K562 (cell line): ENCODE results near the gene BCL2L13. TPM values are rescaled to one million over a fixed set of nuclear protein-coding genes. Genes with fewer than 3 reads are reported as not detected.

ENCODE experiments used
- DPF2 ChIP-seq: fragments of 450-650 bp; IDR thresholded peaks from 2 replicates; pipeline ENCODE4 v1.6.1; 2016
- FIP1L1 ChIP-seq: fragments of 200-400 bp; formaldehyde crosslinking; IDR thresholded peaks from 2 replicates; pipeline ENCODE4 v1.6.1; 2018; ENCODE audit warnings: mild to moderate bottlenecking, low read depth, low read length; ENCODE audit not compliant: poor library complexity, severe bottlenecking
- FOXP1 ChIP-seq: sonication (generic); formaldehyde crosslinking; IDR thresholded peaks from 2 replicates; pipeline ENCODE4 v1.8.0; 2022; ENCODE audit warnings: mild to moderate bottlenecking, missing genetic modification reagents
- GABPA ChIP-seq: fragments of 200-800 bp; sonication (Bioruptor generic); conservative IDR thresholded peaks from 2 replicates; pipeline ENCODE4 v1.6.1; 2016; ENCODE audit warnings: low read depth, missing genetic modification characterization, missing compliant biosample characterization
- GTF2F1 ChIP-seq: IDR thresholded peaks from 2 replicates; pipeline ENCODE4 v1.6.1; 2011; ENCODE audit warnings: low read depth, low read length, improper control_type of control experiment
- KDM2B ChIP-seq: fragments of 250-450 bp; sonication (Bioruptor Pico); IDR thresholded peaks from 2 replicates; pipeline ENCODE4 v1.8.0; 2021; ENCODE audit warnings: mild to moderate bottlenecking, moderate library complexity
- NBN ChIP-seq: fragments of 450-650 bp; IDR thresholded peaks from 2 replicates; pipeline ENCODE4 v1.6.1; 2016; ENCODE audit warnings: low read depth, mild to moderate bottlenecking
- SP2 ChIP-seq: IDR thresholded peaks from 2 replicates; pipeline ENCODE4 v1.6.1; 2011; ENCODE audit warnings: mild to moderate bottlenecking, low read depth, low read length, moderate library complexity; ENCODE audit not compliant: poor library complexity, severe bottlenecking; ENCODE audit errors: extremely low read depth
- SRSF1 ChIP-seq: fragments of 200-400 bp; formaldehyde crosslinking; IDR thresholded peaks from 2 replicates; pipeline ENCODE4 v1.6.1; 2017; ENCODE audit warnings: mild to moderate bottlenecking, low read depth, low read length, moderate library complexity
- TARDBP ChIP-seq: fragments of 450-650 bp; IDR thresholded peaks from 2 replicates; pipeline ENCODE4 v1.6.1; 2016
- ZEB2 ChIP-seq: fragments of 450-650 bp; IDR thresholded peaks from 2 replicates; pipeline ENCODE4 v1.6.1; 2016
- ZNF282 ChIP-seq: sonication (generic); formaldehyde crosslinking; IDR thresholded peaks from 2 replicates; pipeline ENCODE4 v1.8.1; 2023; ENCODE audit warnings: missing genetic modification reagents
- ZNF347 ChIP-seq: fragments of 450-650 bp; formaldehyde crosslinking; IDR thresholded peaks from 2 replicates; pipeline ENCODE4 v1.4.0; 2020; ENCODE audit warnings: low read depth, mild to moderate bottlenecking, moderate library complexity
- ZNF696 ChIP-seq: fragments of 250-450 bp; sonication (Bioruptor Pico); conservative IDR thresholded peaks from 2 replicates; pipeline ENCODE4 v1.4.0; 2020; ENCODE audit warnings: mild to moderate bottlenecking, moderate library complexity
- ZNF764 ChIP-seq: fragments of 250-450 bp; sonication (Bioruptor Pico); IDR thresholded peaks from 2 replicates; pipeline ENCODE4 v1.4.0; 2020; ENCODE audit warnings: low read depth, mild to moderate bottlenecking, moderate library complexity
- ZNF830 ChIP-seq: fragments of 250-450 bp; sonication (Bioruptor Pico); IDR thresholded peaks from 2 replicates; pipeline ENCODE4 v1.5.0; 2021; ENCODE audit warnings: mild to moderate bottlenecking
- ZSCAN32 ChIP-seq: fragments of 450-650 bp; formaldehyde crosslinking; IDR thresholded peaks from 2 replicates; pipeline ENCODE4 v1.4.0; 2020; ENCODE audit warnings: mild to moderate bottlenecking, moderate library complexity
- polyA plus RNA-seq, 8 experiments: library from polyadenylated mRNA; depleted of rRNA in 4 of 8; stranded (reverse) in 5 of 8; unstranded in 3 of 8; fragments of >200 nt; fragmentation: Nextera tagmentation in 2 of 8; fragmentation: Illumina TruSeq in 1 of 8; extraction: Ambion mirVana in 2 of 8; extraction: Trizol in 1 of 8; gene quantifications; 2 replicates each; pipeline versions ENCODE4 v1.2.1 to v1.2.3, GENCODE V29; 2011 to 2014; ENCODE audit warnings: inconsistent platforms in 1 of 8, missing spikeins in 1 of 8
- total RNA-seq, 7 experiments: library from RNA; depleted of rRNA in 6 of 7; stranded (reverse); fragments of >200 nt in 6 of 7; fragmentation: Illumina TruSeq in 2 of 7; extraction: Trizol in 2 of 7; gene quantifications; 2 replicates each; pipeline versions ENCODE4 v1.2.1 to v1.2.3, GENCODE V29; 2011 to 2021; ENCODE audit warnings: low replicate concordance in 1 of 7
- TF ChIP-seq, protein P1 (sequence below): fragments of 450-650 bp; IDR thresholded peaks from 2 replicates; pipeline ENCODE4 v1.6.1; 2014; ENCODE audit warnings: low read depth, mild to moderate bottlenecking, moderate library complexity, borderline replicate concordance
- TF ChIP-seq, protein P2 (sequence below): fragments of 250-450 bp; sonication (Bioruptor Pico); IDR thresholded peaks from 2 replicates; pipeline ENCODE4 v1.5.0; 2021
- TF ChIP-seq, protein P3 (sequence below): sonication (generic); formaldehyde crosslinking; IDR thresholded peaks from 2 replicates; pipeline ENCODE4 v1.8.1; 2023; ENCODE audit warnings: mild to moderate bottlenecking, missing genetic modification reagents, moderate library complexity
- TF ChIP-seq, protein P4 (sequence below): sonication (generic); formaldehyde crosslinking; IDR thresholded peaks from 2 replicates; pipeline ENCODE4 v1.8.1; 2023; ENCODE audit warnings: mild to moderate bottlenecking, missing genetic modification reagents

Gene BCL2L13
- total and polyA plus RNA-seq, 9 of the 15 experiments (the other 6 are each of a cell fraction or from before 2014, with no cell fraction given), result 41.5 to 63.4 (median 56.5) TPM

DNA sequence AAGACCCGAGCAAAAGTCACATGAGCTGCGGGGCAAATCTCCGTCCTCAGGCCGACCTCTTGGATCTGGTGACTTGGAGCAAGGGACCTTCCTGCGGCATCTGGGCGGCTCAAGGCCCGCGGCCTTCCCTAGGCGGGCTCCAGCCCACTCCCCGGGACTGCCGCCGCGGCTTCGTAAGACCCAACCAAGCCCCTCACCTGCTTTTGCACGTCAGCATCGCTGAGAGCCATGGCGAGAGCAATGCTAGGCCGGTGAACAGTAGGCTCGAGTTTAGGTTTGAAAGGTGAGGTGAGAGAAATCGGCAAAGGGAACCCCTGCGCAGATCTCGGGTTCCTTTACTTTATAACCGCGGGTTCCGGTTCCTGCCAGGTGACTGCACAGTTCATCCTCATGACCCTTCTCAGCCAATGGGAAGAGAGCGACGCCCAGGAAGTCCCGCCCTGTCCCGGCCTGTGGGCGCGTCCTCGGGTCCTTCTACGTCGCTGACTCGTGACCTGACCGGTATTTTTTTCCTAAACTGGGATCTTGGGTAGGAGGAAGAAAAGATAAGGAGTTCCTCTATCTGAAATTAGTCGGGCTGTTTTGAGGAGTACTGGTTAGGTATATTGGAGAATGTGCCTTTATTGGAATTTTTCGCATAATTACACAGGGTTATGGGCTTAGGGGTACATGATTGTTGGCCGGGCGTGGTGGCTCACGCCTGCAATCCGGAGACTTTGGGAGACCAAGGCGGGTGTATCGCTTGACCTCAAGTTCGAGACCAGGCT, 10.0 kb upstream of the BCL2L13 start, which contains the start of gene ATP6V1E1 (continued):
- TF ChIP-seq, protein P1, sequence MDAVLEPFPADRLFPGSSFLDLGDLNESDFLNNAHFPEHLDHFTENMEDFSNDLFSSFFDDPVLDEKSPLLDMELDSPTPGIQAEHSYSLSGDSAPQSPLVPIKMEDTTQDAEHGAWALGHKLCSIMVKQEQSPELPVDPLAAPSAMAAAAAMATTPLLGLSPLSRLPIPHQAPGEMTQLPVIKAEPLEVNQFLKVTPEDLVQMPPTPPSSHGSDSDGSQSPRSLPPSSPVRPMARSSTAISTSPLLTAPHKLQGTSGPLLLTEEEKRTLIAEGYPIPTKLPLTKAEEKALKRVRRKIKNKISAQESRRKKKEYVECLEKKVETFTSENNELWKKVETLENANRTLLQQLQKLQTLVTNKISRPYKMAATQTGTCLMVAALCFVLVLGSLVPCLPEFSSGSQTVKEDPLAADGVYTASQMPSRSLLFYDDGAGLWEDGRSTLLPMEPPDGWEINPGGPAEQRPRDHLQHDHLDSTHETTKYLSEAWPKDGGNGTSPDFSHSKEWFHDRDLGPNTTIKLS, result peak; percentile 80; the same call in 1 of the 2 replicates
- TF ChIP-seq GTF2F1 (no peak), ZNF830 (CRISPR knock-in tag) (no peak), ZEB2 (no peak), GABPA (peak; percentile 97), NBN (peak; percentile 87; the same call in 1 of the 2 replicates), SRSF1 (no peak), SP2 (peak; percentile 67), ZNF282 (no peak), DPF2 (peak; percentile 86), ZSCAN32 (CRISPR knock-in tag) (no peak), TARDBP (no peak), ZNF696 (CRISPR knock-in tag) (no peak), ZNF764 (CRISPR knock-in tag) (no peak), FOXP1 (CRISPR knock-in tag) (no peak), ZNF347 (CRISPR knock-in tag) (0 out of 2 replicates have a peak, but pooled peaks have one; percentile 57), KDM2B (CRISPR knock-in tag) (no peak), FIP1L1 (no peak)
- TF ChIP-seq, protein P2, sequence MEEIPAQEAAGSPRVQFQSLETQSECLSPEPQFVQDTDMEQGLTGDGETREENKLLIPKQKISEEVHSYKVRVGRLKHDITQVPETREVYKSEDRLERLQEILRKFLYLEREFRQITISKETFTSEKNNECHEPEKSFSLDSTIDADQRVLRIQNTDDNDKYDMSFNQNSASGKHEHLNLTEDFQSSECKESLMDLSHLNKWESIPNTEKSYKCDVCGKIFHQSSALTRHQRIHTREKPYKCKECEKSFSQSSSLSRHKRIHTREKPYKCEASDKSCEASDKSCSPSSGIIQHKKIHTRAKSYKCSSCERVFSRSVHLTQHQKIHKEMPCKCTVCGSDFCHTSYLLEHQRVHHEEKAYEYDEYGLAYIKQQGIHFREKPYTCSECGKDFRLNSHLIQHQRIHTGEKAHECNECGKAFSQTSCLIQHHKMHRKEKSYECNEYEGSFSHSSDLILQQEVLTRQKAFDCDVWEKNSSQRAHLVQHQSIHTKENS (CRISPR knock-in tag), result no peak
- TF ChIP-seq, protein P3, sequence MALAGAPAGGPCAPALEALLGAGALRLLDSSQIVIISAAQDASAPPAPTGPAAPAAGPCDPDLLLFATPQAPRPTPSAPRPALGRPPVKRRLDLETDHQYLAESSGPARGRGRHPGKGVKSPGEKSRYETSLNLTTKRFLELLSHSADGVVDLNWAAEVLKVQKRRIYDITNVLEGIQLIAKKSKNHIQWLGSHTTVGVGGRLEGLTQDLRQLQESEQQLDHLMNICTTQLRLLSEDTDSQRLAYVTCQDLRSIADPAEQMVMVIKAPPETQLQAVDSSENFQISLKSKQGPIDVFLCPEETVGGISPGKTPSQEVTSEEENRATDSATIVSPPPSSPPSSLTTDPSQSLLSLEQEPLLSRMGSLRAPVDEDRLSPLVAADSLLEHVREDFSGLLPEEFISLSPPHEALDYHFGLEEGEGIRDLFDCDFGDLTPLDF, result no peak
- TF ChIP-seq, protein P4, sequence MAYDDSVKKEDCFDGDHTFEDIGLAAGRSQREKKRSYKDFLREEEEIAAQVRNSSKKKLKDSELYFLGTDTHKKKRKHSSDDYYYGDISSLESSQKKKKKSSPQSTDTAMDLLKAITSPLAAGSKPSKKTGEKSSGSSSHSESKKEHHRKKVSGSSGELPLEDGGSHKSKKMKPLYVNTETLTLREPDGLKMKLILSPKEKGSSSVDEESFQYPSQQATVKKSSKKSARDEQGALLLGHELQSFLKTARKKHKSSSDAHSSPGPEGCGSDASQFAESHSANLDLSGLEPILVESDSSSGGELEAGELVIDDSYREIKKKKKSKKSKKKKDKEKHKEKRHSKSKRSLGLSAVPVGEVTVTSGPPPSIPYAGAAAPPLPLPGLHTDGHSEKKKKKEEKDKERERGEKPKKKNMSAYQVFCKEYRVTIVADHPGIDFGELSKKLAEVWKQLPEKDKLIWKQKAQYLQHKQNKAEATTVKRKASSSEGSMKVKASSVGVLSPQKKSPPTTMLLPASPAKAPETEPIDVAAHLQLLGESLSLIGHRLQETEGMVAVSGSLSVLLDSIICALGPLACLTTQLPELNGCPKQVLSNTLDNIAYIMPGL (CRISPR knock-in tag), result no peak
